AG10803 (cell line): ENCODE data around the gene APOA1.

Experiments used
- DNase-seq: peaks from one replicate; pipeline ENCODE4 v3.0.0; 2010; ENCODE audit warnings: low read depth
- H3K4me3 ChIP-seq: 2 replicates; pipeline ENCODE4 v1.5.1; 2011; ENCODE audit warnings: mild to moderate bottlenecking, low read length, control low read depth
- CTCF ChIP-seq: conservative IDR thresholded peaks from 2 replicates; pipeline ENCODE4 v1.5.1; 2011; ENCODE audit warnings: mild to moderate bottlenecking, low read length, control low read depth, inconsistent platforms

APOA1 gene

GRCh38 chr11:116852261-116853031 is 15.0 kb upstream of the APOA1 start:
- DNase-seq, result no peak
- no peak overlapping the region for H3K4me3 ChIP-seq
- no peak for TF ChIP-seq CTCF

GRCh38 chr11:116851626-116852025 is 14.2 kb upstream of the APOA1 start:
- TF ChIP-seq CTCF, result no peak
- DNase-seq, result no peak
- no peak overlapping the region for H3K4me3 ChIP-seq

- DNase-seq, result no peak
- no peak for TF ChIP-seq CTCF
Observed at GRCh38 chr11:116849486-116849885, 12.1 kb upstream of the APOA1 start.

GRCh38 chr11:116849060-116849459 is 11.6 kb upstream of the APOA1 start:
- no peak overlapping the region for H3K4me3 ChIP-seq
- TF ChIP-seq CTCF, result no peak
- no peak for DNase-seq

More at GRCh38 chr11:116849486-116849885, 12.1 kb upstream of the APOA1 start:
- no peak overlapping the region for H3K4me3 ChIP-seq

- no peak overlapping the region for H3K4me3 ChIP-seq
- no peak for DNase-seq
- TF ChIP-seq CTCF, result no peak
Observed at GRCh38 chr11:116847612-116848011, 10.2 kb upstream of the APOA1 start.

GRCh38 chr11:116844722-116845121 is 7.3 kb upstream of the APOA1 start:
- TF ChIP-seq CTCF, result no peak
- no peak for DNase-seq
- H3K4me3 ChIP-seq, result no peak overlapping the region

GRCh38 chr11:116843661-116844060 is 6.2 kb upstream of the APOA1 start:
- H3K4me3 ChIP-seq, result no peak overlapping the region
- DNase-seq, result no peak
- TF ChIP-seq CTCF, result no peak
